GM23338 (cell line): ENCODE results near the gene ERMARD. TPM values are rescaled to one million over a fixed set of nuclear protein-coding genes. Genes with fewer than 3 reads are reported as not detected.

Experiments
- ATAC-seq: fragments of 200-7000 bp; cut with Tn5 transposase; 3 replicates; pipeline ENCODE4 v1.9.1; 2020
- DNase-seq: peaks from one replicate; pipeline ENCODE4 v3.0.0-alpha.2; 2015; ENCODE audit warnings: low spot score
- H2AFZ ChIP-seq: fragments of 200-600 bp; sonication (generic); 2 replicates; pipeline ENCODE4 v1.8.0; 2016; ENCODE audit warnings: antibody characterized with exemption, mild to moderate bottlenecking, moderate library complexity
- H3F3A ChIP-seq: fragments of 200-600 bp; sonication (generic); replicated peaks from 2 replicates; pipeline ENCODE4 v1.8.0; 2017; ENCODE audit warnings: antibody characterized with exemption, mixed run types, low read depth
- H3K27ac ChIP-seq: fragments of 200-600 bp; sonication (generic); 2 replicates; pipeline ENCODE4 v1.6.1; 2016; ENCODE audit warnings: low read depth
- H3K27me3 ChIP-seq: fragments of 200-600 bp; sonication (generic); 2 replicates; pipeline ENCODE4 v1.8.0; 2016; ENCODE audit warnings: mild to moderate bottlenecking, mixed run types, moderate library complexity; ENCODE audit not compliant: insufficient read depth
- H3K36me3 ChIP-seq: fragments of 200-600 bp; sonication (generic); 2 replicates; pipeline ENCODE4 v1.8.0; 2016; ENCODE audit warnings: mild to moderate bottlenecking; ENCODE audit not compliant: insufficient read depth
- H3K4me1 ChIP-seq: fragments of 200-600 bp; sonication (generic); 2 replicates; pipeline ENCODE4 v1.8.0; 2016; ENCODE audit warnings: mild to moderate bottlenecking, moderate library complexity; ENCODE audit not compliant: insufficient read depth
- H3K4me2 ChIP-seq: fragments of 200-600 bp; sonication (generic); 2 replicates; pipeline ENCODE4 v1.7.1; 2017; ENCODE audit warnings: mixed run types
- H3K4me3 ChIP-seq: fragments of 200-600 bp; sonication (generic); 2 replicates; pipeline ENCODE4 v1.6.1; 2016; ENCODE audit warnings: mixed run types
- H3K79me2 ChIP-seq: fragments of 200-600 bp; sonication (generic); replicated peaks from 2 replicates; pipeline ENCODE4 v1.8.0; 2017; ENCODE audit warnings: mild to moderate bottlenecking; ENCODE audit not compliant: insufficient read depth
- H3K9me2 ChIP-seq: fragments of 200-600 bp; sonication (generic); 2 replicates; pipeline ENCODE4 v1.8.0; 2017; ENCODE audit not compliant: insufficient read depth
- H4K20me1 ChIP-seq: fragments of 200-600 bp; sonication (generic); replicated peaks from 2 replicates; pipeline ENCODE4 v1.8.0; 2017; ENCODE audit warnings: mild to moderate bottlenecking; ENCODE audit not compliant: insufficient read depth
- H3K27ac Mint-ChIP-seq: 2 replicates; pipeline ENCODE4 v1.8.0; 2020; ENCODE audit warnings: inconsistent platforms, mild to moderate bottlenecking, moderate library complexity, mixed read lengths
- H3K27me3 Mint-ChIP-seq: 3 replicates; pipeline ENCODE4 v1.8.0; 2022; ENCODE audit warnings: low read depth, mild to moderate bottlenecking, moderate library complexity, mixed read lengths, inconsistent platforms; ENCODE audit not compliant: insufficient read depth, poor library complexity
- H3K36me3 Mint-ChIP-seq: 3 replicates; pipeline ENCODE4 v1.8.0; 2021; ENCODE audit warnings: low read depth, mild to moderate bottlenecking, inconsistent platforms, moderate library complexity, mixed read lengths
- H3K4me1 Mint-ChIP-seq: 3 replicates; pipeline ENCODE4 v1.8.0; 2020; ENCODE audit warnings: mild to moderate bottlenecking, inconsistent platforms, mixed read lengths
- H3K4me3 Mint-ChIP-seq: 3 replicates; pipeline ENCODE4 v1.8.0; 2021; ENCODE audit warnings: moderate library complexity, mild to moderate bottlenecking, inconsistent platforms, mixed read lengths
- H3K9me3 Mint-ChIP-seq: 3 replicates; pipeline ENCODE4 v1.8.0; 2020; ENCODE audit warnings: moderate library complexity, mild to moderate bottlenecking, inconsistent platforms, mixed read lengths
- CREB1 ChIP-seq: fragments of 250-450 bp; sonication (Bioruptor Pico); IDR thresholded peaks from 2 replicates; pipeline ENCODE4 v1.5.0; 2020; ENCODE audit warnings: low read depth, mild to moderate bottlenecking, moderate library complexity
- CTCF ChIP-seq, 2 experiments: fragments of 200-600 bp in 1 of 2; sonication (generic) in 1 of 2; conservative IDR thresholded peaks; 2 replicates each; pipeline versions ENCODE4 v1.5.1 to v1.6.1; 2016 to 2017; ENCODE audit warnings: antibody characterized with exemption in 2 of 2, low read depth in 2 of 2, mild to moderate bottlenecking in 2 of 2, moderate library complexity in 1 of 2
- ETS1 ChIP-seq: IDR thresholded peaks from 2 replicates; pipeline ENCODE4 v1.6.1; 2016; ENCODE audit warnings: antibody characterized with exemption
- EZH2 ChIP-seq: fragments of 200-600 bp; sonication (generic); IDR thresholded peaks from one replicate; pipeline ENCODE4 v1.8.0; 2017; ENCODE audit warnings: antibody characterized with exemption, mild to moderate bottlenecking, low read depth; ENCODE audit not compliant: unreplicated experiment
- EZH2phosphoT487 ChIP-seq: fragments of 200-600 bp; sonication (generic); IDR thresholded peaks from one replicate; pipeline ENCODE4 v1.8.1; 2018; ENCODE audit warnings: antibody characterized with exemption; ENCODE audit not compliant: unreplicated experiment
- JUNB ChIP-seq: IDR thresholded peaks from one replicate; pipeline ENCODE4 v1.6.1; 2016; ENCODE audit warnings: antibody characterized with exemption; ENCODE audit not compliant: unreplicated experiment
- NANOG ChIP-seq: IDR thresholded peaks from 2 replicates; pipeline ENCODE4 v1.6.1; 2016; ENCODE audit warnings: antibody characterized with exemption, borderline replicate concordance
- POLR2AphosphoS5 ChIP-seq: IDR thresholded peaks from 2 replicates; pipeline ENCODE4 v1.6.1; 2016; ENCODE audit warnings: antibody characterized with exemption, low read depth
- REST ChIP-seq: IDR thresholded peaks from one replicate; pipeline ENCODE4 v1.6.1; 2018; ENCODE audit warnings: antibody characterized with exemption; ENCODE audit not compliant: unreplicated experiment
- STAT1 ChIP-seq: IDR thresholded peaks from one replicate; pipeline ENCODE4 v1.6.1; 2016; ENCODE audit warnings: antibody characterized with exemption; ENCODE audit not compliant: unreplicated experiment
- ZNF114 ChIP-seq: fragments of 250-450 bp; sonication (Bioruptor Pico); IDR thresholded peaks from 2 replicates; pipeline ENCODE4 v1.5.0; 2020; ENCODE audit warnings: mild to moderate bottlenecking, moderate library complexity
- ZNF331 ChIP-seq: fragments of 250-450 bp; sonication (Bioruptor Pico); IDR thresholded peaks from 2 replicates; pipeline ENCODE4 v1.5.0; 2020; ENCODE audit warnings: low read depth, mild to moderate bottlenecking, moderate library complexity
- ZNF462 ChIP-seq: fragments of 250-450 bp; sonication (Bioruptor Pico); IDR thresholded peaks from 2 replicates; pipeline ENCODE4 v1.5.0; 2020; ENCODE audit warnings: mild to moderate bottlenecking, moderate library complexity
- polyA plus RNA-seq: library from polyadenylated mRNA; unstranded; fragments of >200 nt; fragmentation: Nextera tagmentation; extraction: Ambion mirVana; gene quantifications from 2 replicates; pipeline ENCODE4 v1.2.1, GENCODE V29; 2016
- total RNA-seq: library from RNA; depleted of rRNA; stranded (reverse); fragments of >200 nt; shearing (Covaris generic); gene quantifications from 2 replicates; pipeline ENCODE4 v1.2.3, GENCODE V29; 2014

ERMARD gene
- total and polyA plus RNA-seq, 2 experiments from 2014 or later, result 7.6 to 8.6 TPM

GRCh38 chr6:169813969-169814368 is 62.5 kb downstream of the ERMARD start:
- no peak overlapping the region for H2AFZ ChIP-seq
- peaks cover 25% of the 10 kb centered on the region for H3K9me3 Mint-ChIP-seq
- TF ChIP-seq JUNB (no peak), ZNF114 (CRISPR knock-in tag) (no peak), NANOG (no peak), ZNF331 (CRISPR knock-in tag) (no peak), EZH2phosphoT487 (no peak), ZNF462 (CRISPR knock-in tag) (no peak), EZH2 (no peak), POLR2AphosphoS5 (no peak), STAT1 (no peak), ETS1 (no peak), CTCF (conservative IDR thresholded peaks at IDR 0.05; ENCODE audit: low read depth in 2 of 2) (no peak), CREB1 (CRISPR knock-in tag) (no peak), REST (no peak)
- H3F3A ChIP-seq, result no peaks in the 10 kb centered on the region
- no peak overlapping the region for H3K4me2 ChIP-seq
- H3K9me2 ChIP-seq, result no peaks in the 10 kb centered on the region; the same call in 1 of the 2 replicates
- H4K20me1 ChIP-seq, result no peaks in the 10 kb centered on the region
- ATAC-seq (no peak), DNase-seq (no peak)
- H3K4me3 ChIP-seq, result no peak overlapping the region
- H3K27me3 Mint-ChIP-seq, result peaks cover 6% of the 10 kb centered on the region
- H3K79me2 ChIP-seq, result no peaks in the 10 kb centered on the region
- peaks cover 10% of the 10 kb centered on the region; the same call in 1 of the 3 replicates for H3K36me3 Mint-ChIP-seq
- peaks cover 10% of the 10 kb centered on the region for H3K4me1 Mint-ChIP-seq
- peaks cover 8% of the 10 kb centered on the region for H3K4me1 ChIP-seq
- H3K27ac Mint-ChIP-seq, result no peak overlapping the region
- H3K36me3 ChIP-seq, result no peaks in the 10 kb centered on the region
- no peaks in the 10 kb centered on the region for H3K27me3 ChIP-seq
- no peak overlapping the region for H3K27ac ChIP-seq
- no peak overlapping the region for H3K4me3 Mint-ChIP-seq
